HG02763 (cell line): ENCODE data around the gene EDRF1.

Experiments
- ATAC-seq: cut with Tn5 transposase; IDR thresholded peaks from one replicate; pipeline ENCODE4 v1.9.1; 2021; ENCODE audit warnings: mild to moderate bottlenecking, moderate library complexity; ENCODE audit not compliant: unreplicated experiment

Gene EDRF1

DNA sequence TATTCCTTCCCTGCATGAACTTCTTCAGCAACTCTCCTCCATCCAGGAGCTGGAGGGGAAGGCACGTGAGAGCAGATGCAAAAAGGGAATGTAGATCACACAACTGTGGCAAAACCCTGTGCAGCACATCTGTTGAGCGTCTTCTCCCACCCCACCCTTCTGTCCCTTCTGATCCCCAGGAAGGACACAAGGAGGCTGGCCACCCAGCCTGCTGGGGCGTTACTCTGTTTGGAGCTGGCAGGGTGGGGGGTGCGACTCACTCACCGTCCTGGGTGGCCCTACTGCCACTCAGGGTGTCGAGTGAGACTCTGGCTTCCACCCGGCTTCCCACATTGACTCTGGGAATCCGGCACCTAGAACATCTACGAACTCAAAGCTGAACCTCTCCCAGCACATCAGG, 66.3 kb downstream of the EDRF1 start:
- no peak for ATAC-seq

DNA sequence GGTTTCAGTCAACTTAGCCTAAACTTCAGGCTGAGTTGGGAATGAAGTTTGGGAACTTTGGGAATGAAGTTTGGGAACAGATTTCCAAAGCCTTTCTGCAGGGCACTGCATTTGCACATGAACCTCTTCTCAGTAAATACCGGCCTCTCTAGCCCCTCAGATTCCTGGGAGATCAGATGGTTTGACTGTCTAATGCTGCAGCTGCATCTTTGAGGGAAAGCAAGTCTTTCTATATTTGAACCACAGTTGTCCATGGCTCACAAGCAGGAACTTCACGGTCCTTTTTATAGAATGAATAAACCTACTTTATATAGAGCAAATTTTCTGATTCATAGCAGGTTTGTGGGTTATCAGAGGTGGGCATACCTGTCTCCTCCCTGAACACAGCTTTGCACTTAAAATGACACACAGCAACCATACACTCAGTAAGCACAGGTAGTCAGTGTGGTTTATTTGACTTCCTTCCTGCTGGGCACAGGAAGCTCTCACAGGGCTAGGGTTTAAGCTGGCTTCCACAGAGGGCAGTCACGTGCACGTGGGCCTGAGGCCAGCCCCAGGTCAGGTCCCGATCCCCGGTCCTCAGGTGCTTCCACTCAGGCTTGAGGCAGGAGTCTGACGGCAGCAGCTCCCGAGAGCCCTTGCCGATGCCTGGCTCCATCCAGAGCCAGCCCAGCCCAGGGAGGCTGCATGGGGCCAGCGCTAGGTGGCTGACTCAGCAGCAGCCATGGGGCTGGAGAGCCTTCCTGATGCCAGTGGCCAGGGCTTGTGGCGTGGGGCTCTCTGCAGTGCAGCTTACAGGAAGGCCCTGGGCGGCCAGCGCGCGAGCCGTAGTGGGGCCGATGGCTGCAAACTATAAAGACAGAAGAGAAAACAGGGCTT, 68.9 kb downstream of the EDRF1 start:
- ATAC-seq = no peak

DNA sequence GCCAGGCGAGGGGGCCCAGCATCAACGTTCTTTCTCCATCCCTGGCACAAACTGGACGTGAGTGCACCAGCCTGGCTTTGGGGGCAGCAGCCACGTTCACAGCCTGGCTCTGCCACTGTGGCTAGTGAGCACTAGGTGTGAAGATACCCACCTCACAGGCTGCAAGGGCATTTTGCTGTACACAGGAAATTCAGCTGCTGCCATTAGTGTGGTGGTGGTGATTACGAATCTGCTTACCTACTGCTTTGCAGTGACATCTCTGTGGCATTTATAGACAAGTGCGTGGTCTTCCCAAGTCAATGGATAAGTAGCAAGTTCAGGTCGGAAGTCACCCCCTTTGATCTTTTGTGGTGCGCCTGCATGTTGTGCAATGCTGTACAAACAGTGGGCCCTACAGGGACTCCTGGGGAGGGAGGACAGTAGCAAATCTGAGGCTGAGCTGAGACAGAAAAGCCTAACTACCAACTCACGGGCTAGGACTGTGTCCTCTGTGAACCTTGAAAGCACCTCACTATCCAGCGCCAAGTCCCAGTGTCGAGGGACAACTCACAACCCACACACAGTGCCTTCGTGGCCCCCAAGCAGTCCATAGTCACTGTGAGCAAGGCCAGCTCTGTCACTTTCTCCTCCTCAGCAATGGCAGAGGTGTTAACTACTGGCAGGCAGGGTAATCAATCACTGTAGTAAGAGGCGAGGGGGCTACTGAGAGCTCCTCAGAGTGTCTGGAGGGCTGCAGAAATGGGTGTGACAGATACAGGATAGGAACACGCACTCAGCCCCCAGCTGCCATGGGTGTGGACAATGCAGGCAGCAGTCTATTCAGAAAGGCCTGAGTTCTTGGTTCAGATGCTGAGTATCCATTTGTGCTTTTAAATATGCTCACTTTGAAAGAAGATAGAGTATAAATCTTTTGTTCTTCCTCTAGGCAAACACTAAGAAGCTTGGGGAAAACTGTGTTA, 73.1 kb downstream of the EDRF1 start:
- ATAC-seq = no peak

DNA sequence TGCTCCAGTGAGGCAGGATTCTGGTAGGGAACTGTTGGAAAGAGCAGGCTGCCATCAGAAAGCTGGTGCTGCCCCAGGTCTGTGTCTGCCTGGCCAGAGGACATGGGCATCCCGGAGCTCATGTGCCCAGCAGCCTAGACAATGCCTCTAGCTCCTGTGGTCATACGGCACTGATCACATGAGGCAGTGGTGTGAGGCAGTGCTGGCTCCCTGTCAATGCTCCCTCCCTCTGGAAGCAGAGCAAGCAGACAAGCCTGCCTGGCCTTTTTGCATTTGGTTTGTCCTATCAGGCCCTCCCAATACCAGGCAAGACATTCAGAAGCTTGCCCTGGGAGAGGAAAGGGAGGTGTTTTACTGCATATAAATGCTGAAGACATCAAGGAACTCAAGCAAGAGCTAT, 75.6 kb downstream of the EDRF1 start:
- no peak for ATAC-seq

DNA sequence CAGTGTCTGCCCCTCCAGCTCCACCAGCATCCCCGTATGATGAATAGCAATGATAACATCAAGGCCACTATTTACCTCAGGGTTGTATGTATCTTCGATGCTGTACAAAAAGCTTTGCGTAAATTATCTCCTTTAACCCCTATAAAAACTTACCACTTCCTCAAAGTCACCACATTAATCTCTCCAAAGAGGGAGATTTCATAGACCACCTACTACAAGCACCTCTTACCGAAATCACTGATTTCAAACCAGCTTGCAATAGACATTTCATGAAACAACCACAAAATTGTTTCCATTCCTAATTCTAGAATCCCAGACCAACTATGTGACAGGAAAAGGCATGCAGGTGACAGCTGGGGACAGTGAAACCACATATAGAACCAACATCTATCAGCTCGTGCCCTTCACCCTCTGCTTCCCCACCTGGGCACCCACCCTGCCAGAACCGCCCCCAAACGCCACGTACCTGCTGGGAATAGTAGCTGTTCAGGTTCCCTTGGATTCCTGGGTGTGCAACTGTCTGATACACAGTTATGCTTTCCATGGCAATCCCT, 76.2 kb downstream of the EDRF1 start:
- ATAC-seq = no peak

DNA sequence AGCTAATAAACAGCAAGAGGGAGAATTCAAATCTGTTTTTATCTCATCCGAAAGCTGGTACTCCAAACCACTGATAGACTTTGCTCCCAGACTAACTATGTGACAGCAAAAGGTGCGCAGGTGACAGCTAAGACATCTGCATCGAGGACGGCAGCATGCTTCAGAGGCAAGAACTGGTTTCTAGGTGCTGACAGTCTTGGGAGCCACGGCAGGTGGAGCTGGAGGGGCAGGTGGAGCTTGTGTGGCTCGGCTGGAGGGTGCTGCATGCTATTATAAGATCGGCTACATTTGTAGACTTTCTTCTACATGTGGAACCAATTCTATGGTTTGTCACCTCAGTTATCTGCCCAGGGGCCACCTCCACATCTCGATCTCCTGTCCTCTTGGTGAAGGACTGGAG, 77.9 kb downstream of the EDRF1 start:
- ATAC-seq = no peak

DNA sequence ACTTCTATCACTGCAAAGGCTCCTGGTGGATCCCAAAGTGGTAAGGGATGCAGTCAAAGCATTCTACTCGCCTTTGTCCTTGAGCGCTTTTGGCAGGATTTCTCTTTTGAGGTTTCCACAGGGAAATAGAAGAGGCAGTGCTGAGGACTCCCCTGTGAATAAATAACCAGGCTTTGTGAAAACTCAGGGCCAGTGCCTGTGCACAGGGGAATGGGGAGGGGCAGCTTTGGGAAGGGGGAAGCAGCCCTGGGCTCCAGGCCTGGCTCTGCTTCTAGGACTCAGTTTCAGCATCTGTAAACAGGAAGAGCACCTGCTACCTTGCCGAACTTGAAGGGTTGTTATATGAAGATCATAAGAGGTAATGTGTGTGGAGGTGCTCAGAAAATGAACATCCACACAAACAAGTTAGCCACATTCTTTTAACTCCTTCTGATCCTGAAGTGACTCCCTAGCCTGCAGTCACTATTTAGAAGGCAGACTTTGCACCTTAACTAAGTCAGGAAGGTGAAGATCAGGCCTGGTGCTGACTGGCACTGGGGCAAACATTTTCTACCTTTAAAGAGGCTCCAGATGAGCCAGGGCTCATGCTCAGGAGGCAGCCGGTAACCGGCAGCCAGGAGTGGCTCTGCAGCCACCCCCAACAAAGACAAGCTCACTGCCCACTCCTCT, 78.6 kb downstream of the EDRF1 start:
- no peak for ATAC-seq

DNA sequence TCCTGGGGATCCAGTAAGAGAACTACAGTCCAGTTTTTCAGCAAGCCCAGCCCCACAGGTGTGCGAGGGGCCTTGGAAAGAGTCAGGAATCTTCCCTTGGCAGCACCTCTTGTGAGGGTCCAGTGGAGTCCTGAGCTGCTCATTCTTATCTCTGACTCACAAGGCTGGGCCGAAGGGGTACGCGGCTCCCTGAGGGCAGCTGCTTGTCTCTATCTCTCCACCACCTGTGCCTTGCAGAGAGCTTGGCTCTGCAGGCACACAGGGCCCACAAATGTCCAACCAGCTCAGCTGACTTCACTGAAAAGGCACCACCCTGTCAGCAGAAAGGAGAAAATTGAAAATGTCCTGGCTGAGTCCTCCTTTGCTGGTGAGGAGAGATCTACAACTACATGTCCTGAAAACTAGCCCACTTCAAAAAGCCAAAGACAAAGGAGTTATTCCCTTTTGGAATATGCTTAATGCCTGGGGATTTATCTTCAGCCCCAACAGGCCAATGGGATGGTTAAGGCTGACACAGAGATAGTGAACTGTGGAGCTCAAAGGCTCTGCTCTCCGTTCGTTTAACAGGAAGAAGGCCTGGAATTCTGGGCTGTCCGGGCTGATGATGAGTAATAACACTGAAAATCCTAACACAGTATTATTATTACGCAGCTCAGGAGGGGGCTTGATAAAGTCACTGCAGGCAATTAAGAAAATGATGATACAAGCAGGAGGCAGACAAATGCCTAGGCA, 80.1 kb downstream of the EDRF1 start:
- no peak for ATAC-seq

DNA sequence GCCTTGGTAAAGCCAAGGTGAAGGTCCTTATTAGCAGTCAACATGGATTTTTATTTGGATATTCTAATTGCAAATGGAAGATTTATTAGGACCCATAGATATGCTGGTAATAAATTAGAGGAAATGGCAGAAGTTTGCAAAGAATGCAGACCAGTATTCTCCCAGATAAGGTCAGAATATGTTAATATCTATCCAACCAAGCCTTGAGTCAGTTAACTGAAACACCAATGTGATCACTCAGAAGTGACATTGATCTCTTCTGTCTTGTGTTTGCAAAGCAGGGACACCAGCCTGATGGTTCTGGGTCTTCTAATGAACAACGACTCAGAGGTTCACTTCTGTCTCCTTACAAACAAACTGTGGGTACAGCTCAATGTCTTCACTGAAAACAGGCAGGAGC, 82.1 kb downstream of the EDRF1 start:
- no peak for ATAC-seq

DNA sequence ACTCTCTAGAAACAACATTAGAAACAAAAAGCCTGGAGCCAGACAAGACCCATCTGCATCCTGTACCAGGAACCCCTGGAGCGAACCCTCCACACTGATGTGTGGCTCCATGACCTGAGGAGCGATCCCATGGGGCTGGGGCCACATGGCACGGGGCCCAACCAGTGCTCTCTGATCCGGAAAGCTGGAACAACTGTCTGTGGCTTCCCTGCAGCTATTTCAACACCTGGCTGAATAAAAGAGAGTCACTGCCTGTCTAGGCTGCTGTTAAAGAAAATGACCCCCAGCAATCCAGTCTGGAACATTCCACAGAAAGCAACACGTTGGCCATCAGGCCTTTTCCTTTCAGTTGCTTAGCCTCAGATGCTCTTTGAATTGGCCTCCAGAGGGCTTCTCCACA, 82.6 kb downstream of the EDRF1 start:
- no peak for ATAC-seq

DNA sequence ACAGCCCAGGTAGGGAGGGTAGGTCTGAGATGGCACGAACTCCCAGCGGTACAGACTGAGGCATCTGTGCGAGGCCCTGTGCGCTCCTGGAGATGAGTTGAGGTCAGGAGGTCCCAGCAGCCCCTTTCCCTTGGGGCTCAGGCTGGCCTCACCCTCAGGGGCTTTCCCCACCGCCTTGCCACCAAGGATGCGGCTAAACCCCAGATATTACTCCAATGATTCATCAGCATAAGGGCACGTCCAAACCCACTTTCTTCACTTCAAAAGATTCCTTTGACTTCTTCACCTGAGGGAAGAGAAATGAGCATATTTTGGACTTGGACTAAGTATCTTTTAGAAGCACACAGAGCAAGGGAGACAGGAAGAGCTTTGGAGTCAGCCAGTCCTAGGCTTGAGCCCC, 83.2 kb downstream of the EDRF1 start:
- ATAC-seq = no peak

DNA sequence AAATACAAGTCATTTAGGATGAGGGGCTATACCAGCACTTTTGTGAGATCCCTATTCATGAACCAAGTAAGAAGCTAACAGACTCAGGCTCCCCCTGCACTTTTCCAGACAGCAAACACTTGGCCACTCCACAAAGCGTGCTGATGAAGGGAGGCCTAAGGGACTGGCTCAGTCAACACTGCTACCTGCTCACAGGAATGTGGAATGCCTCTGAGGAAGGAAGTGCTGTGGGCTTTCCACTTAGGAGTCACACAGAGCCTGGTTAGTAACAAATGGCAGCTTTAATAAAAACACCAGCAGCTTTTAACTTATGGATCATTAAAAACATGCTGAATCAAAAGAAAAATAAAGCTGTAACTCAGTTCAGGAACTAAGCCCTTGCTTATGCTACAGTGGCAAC, 88.5 kb downstream of the EDRF1 start:
- no peak for ATAC-seq

DNA sequence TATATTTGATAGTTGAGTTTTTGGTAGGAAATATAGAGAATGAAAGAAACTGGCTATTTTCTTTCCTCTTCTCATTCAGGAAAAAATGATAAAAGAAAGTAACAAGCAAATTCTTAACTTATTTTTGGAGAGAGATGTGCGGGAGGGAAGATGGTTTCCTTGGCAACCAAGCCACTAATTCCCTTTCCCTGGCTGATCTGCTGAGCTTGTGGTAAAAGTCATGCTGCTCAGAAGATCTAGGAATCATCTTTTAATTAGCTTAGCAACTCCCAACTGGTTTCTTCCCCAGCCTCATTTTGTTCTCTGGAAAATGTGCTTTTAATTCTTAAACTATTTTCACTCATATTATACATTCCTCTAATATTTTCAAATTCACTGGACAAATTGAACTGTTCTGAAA, 91.7 kb downstream of the EDRF1 start:
- no peak for ATAC-seq

DNA sequence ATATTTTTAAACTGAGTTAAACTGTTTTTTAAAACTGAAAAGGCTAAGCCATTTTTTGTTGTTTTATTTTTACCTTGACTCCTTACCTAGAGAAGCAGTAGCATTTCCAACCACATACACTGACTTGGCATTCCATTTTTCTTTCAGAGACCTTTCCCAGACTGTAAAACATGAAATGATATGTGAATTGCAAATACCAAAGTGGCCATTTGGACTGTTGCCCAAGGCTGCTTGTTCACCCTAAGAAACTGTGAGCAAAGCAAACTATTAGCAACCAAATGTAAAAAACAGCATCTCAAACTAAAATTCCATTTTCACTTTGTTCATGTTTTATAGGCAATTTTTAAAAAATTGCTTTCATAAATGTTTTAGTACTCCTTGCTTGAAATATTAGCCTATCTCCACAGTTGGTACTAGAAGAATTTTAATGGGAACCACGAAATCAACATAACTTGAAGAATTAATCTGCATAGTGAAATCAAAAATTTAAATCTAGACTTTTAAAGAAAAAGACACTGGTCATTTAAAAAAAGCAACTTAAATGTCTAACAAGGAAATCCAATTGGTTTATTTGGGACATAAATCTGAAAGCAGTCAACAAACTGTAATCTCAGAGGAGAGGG, 92.7 kb downstream of the EDRF1 start:
- ATAC-seq = no peak
